ENCODE data around the gene ASAP3. TPM values are rescaled to one million over a fixed set of nuclear protein-coding genes. Genes with fewer than 3 reads are reported as not detected.

The ASAP3 gene
- total RNA-seq, 4 donors from 2014 or later: 21.3 to 37.7 (median 31.0) TPM

DNA sequence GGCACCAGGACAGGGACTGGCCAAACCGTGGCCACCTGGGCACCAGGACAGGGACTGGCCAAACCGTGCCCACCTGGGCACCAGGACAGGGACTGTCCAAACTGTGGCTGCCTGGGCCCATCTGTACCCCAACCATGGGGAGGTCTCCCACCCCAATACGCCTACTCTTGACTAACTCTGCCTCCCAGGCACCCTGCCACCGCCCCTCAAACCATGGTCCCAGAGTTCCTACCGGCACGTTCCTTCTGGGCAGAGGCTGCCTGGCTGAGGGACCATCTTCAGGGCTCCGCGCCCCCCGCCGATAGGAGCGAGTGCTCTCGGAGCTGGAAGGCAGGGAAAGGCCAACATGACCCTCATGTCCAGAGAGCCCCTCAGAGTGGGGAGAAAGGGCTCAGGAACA, 53.2 kb downstream of the ASAP3 start:
- Histone ChIP-seq H3K4me3 (no peak overlapping the region), H3K36me3 (peaks cover 0 to 84% of the 10 kb centered on the region in 2 donors), H3K27ac (no peak overlapping the region), H3K9me3 (no peaks in the 10 kb centered on the region), H3K27me3 (no peaks in the 10 kb centered on the region), H3K4me1 (no peaks in the 10 kb centered on the region)
- whole genome bisulfite sequencing, 2 donors (ENCODE audit: low coverage in 1 of 2): 60% methylated on average over 1 of the region's 12 CpGs; no CpG with 5 or more reads in 1 of the 2 donors
- TF ChIP-seq, protein P1, sequence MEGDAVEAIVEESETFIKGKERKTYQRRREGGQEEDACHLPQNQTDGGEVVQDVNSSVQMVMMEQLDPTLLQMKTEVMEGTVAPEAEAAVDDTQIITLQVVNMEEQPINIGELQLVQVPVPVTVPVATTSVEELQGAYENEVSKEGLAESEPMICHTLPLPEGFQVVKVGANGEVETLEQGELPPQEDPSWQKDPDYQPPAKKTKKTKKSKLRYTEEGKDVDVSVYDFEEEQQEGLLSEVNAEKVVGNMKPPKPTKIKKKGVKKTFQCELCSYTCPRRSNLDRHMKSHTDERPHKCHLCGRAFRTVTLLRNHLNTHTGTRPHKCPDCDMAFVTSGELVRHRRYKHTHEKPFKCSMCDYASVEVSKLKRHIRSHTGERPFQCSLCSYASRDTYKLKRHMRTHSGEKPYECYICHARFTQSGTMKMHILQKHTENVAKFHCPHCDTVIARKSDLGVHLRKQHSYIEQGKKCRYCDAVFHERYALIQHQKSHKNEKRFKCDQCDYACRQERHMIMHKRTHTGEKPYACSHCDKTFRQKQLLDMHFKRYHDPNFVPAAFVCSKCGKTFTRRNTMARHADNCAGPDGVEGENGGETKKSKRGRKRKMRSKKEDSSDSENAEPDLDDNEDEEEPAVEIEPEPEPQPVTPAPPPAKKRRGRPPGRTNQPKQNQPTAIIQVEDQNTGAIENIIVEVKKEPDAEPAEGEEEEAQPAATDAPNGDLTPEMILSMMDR (IDR thresholded peaks at IDR 0.05): no peak
- TF ChIP-seq EP300 (IDR thresholded peaks at IDR 0.05) (no peak), POLR2AphosphoS5 (IDR thresholded peaks at IDR 0.05) (no peak), POLR2A (IDR thresholded peaks at IDR 0.05) (no peak)
- ATAC-seq: no peak

DNA sequence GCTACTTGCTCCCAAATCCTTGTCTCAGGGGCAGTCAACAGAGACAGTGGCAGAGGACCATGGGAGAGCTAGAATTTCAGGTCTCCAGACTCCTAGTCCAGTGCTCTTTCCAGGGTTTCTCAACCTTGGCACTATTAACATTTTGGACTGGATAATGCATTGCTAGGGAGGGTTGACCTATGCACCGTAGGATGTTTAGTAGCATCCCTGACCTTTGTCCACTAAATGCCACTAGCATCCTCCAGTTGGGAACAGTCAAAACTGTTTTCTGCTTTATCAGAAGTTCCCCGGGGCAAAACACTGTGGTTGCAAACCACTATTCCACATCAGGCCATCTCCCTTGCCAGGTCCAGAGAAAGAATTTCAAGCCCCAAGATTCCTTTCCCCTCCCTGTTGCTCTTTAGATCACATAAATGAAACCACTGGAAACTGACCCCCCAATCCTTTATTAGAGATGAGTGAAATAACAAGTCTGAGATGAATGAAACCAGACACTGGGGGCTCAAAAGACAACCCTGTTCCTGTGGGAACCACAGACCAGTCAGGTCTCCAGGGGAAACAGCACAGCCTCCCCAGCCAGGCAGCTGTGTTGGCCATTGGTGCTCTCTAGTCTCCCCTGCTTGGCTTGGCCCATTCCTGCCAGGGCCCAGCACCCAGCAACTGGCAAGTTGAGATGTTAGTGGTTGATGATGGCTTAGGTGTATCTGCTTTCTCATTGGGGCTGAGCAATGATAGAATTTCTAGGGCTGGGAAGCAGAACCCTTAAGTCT, 55.7 kb downstream of the ASAP3 start:
- Histone ChIP-seq H3K4me3 (no peak overlapping the region), H3K9me3 (no peaks in the 10 kb centered on the region)

DNA sequence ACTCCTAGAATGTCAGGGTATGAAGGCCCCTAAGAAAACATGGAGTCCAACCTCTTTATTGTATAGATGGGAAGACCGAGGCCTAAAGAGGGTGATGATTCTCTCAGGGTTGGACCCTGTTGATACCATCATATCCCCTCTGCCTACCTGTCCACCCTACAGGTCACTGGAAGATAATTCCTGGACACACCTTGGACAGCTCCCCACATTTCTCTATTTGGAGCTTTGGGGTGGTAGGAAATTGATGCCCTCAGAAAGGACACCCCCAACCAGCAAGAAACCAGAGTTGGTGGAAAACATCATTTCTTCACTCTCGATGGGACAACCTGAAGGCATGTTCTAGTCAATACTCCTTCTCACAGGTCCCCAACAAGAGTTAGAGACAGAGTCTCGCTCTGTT, 56.4 kb downstream of the ASAP3 start:
- WGBS, 2 donors (ENCODE audit: low coverage in 1 of 2): 89 to 95% methylated on average over 3 of the region's 3 CpGs
- Histone ChIP-seq H3K4me1 (peaks cover 0 to 32% (median 4%) of the 10 kb centered on the region in 3 donors), H3K27ac (no peak overlapping the region), H3K27me3 (no peaks in the 10 kb centered on the region), H3K9me3 (no peaks in the 10 kb centered on the region), H3K4me3 (no peak overlapping the region), H3K36me3 (peaks cover 0 to 52% of the 10 kb centered on the region in 2 donors)
- TF ChIP-seq, protein P1 (IDR thresholded peaks at IDR 0.05): no peak
- no peak for TF ChIP-seq EP300 (IDR thresholded peaks at IDR 0.05)
- no peak for TF ChIP-seq POLR2AphosphoS5 (IDR thresholded peaks at IDR 0.05)
- no peak for TF ChIP-seq POLR2A (IDR thresholded peaks at IDR 0.05)
- no peak for ATAC-seq

More for the DNA sequence above, 55.7 kb downstream of the ASAP3 start:
- Histone ChIP-seq H3K27ac (no peak overlapping the region), H3K36me3 (peaks cover 0 to 59% of the 10 kb centered on the region in 2 donors), H3K27me3 (no peaks in the 10 kb centered on the region), H3K4me1 (peaks cover 0 to 24% (median 0%) of the 10 kb centered on the region in 3 donors)
- ATAC-seq: no peak
- TF ChIP-seq EP300 (IDR thresholded peaks at IDR 0.05): no peak
- WGBS, 2 donors (ENCODE audit: low coverage in 1 of 2): no CpG with 5 or more reads among the region's 2 CpGs

DNA sequence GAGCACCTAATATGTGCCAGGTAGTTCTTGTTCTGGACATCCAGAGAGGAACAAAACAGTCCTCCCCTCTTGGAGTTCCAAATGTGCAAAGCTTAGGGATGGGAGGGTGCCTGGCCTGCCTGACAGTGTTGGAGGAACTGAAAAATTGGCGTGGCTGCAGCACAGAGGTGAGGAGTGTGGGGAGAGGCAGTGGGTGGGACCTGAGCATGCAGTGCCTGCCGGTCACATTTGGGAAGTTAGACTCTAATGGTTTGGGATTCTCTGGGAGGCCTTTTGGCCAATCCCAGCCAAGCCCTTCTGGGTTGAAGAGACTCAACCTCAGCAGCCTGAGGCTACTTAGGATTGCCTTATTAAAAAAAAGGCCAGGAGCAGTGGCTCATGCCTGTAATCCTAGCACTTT, 57.2 kb downstream of the ASAP3 start:
- Histone ChIP-seq H3K4me1 (peaks cover 0 to 39% (median 11%) of the 10 kb centered on the region in 3 donors), H3K4me3 (no peak overlapping the region), H3K9me3 (no peaks in the 10 kb centered on the region), H3K27ac (no peak overlapping the region), H3K36me3 (peaks cover 0 to 44% of the 10 kb centered on the region in 2 donors), H3K27me3 (no peaks in the 10 kb centered on the region)
- 67 to 83% methylated on average over 1 to 2 of the region's 2 CpGs for whole genome bisulfite sequencing, 2 donors (ENCODE audit: low coverage in 1 of 2)
- TF ChIP-seq, protein P1 (IDR thresholded peaks at IDR 0.05): no peak
- TF ChIP-seq POLR2A (IDR thresholded peaks at IDR 0.05) (no peak), EP300 (IDR thresholded peaks at IDR 0.05) (no peak), POLR2AphosphoS5 (IDR thresholded peaks at IDR 0.05) (no peak)
- no peak for ATAC-seq

DNA sequence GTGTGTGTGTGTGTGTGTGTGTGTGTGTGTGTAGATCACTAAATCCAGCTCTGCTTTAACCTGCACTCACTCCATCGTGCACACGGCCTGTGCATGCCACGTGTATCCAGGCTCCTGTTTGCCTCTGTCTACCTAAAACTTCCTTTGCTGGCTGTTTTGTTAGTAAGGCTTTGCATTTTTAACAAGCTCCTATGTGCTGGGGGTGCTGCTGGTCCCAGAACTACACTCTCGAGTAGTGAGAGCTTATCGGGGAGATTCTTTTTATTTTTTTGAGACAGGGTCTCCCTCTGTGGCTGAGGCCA, 58.8 kb downstream of the ASAP3 start:
- peak overlapping the region in 3 of 4 donors; percentile 85 to 90 (median 89) for H3K27ac ChIP-seq

More for the DNA sequence above, 58.8 kb downstream of the ASAP3 start:
- TF ChIP-seq EP300 (IDR thresholded peaks at IDR 0.05): no peak
- no peak for TF ChIP-seq POLR2AphosphoS5 (IDR thresholded peaks at IDR 0.05)
- no peak for TF ChIP-seq POLR2A (IDR thresholded peaks at IDR 0.05)
- TF ChIP-seq, protein P1 (IDR thresholded peaks at IDR 0.05): no peak
- Histone ChIP-seq H3K9me3 (no peaks in the 10 kb centered on the region), H3K36me3 (peaks cover 0 to 28% of the 10 kb centered on the region in 2 donors), H3K27me3 (no peaks in the 10 kb centered on the region), H3K4me1 (peaks cover 0 to 56% (median 11%) of the 10 kb centered on the region in 3 donors), H3K4me3 (peak overlapping the region in 1 of 2 donors; percentile 78)
- no CpG with 5 or more reads among the region's 5 CpGs for WGBS, 2 donors (ENCODE audit: low coverage in 1 of 2)
- ATAC-seq: no peak

Data from gastroesophageal sphincter (tissue), 4 donors.